ENCODE measurements around the gene NOC2L.

DNA sequence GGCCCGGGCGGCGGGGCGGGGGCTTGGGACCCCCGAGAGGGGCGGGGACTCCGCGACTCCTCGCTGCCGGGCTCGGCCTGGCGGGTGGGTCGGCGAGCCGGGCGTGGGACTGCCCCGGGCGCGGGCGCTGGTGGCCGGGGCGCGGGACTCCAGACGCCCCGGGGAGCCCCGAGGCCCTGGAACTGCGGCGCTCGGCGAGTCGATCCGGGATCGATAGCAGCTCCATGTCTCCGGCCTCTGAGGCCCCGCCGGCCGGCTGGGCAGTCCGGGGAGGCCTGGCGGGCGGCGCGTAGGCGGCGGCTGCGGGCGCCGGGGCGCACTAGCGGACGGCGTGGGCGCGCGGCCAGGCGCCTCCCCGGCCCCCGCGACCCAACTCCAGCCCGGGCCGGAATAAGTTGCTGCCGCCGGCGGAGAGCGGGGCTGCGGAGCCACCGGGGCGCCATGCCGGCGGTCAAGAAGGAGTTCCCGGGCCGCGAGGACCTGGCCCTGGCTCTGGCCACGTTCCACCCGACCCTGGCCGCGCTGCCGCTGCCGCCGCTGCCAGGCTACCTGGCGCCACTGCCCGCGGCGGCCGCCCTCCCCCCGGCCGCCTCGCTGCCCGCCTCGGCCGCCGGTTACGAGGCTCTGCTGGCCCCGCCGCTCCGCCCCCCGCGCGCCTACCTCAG lies 34.9 kb downstream of the NOC2L start:
- TF ChIP-seq, protein P1, sequence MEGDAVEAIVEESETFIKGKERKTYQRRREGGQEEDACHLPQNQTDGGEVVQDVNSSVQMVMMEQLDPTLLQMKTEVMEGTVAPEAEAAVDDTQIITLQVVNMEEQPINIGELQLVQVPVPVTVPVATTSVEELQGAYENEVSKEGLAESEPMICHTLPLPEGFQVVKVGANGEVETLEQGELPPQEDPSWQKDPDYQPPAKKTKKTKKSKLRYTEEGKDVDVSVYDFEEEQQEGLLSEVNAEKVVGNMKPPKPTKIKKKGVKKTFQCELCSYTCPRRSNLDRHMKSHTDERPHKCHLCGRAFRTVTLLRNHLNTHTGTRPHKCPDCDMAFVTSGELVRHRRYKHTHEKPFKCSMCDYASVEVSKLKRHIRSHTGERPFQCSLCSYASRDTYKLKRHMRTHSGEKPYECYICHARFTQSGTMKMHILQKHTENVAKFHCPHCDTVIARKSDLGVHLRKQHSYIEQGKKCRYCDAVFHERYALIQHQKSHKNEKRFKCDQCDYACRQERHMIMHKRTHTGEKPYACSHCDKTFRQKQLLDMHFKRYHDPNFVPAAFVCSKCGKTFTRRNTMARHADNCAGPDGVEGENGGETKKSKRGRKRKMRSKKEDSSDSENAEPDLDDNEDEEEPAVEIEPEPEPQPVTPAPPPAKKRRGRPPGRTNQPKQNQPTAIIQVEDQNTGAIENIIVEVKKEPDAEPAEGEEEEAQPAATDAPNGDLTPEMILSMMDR (conservative IDR thresholded peaks at IDR 0.05; ENCODE audit: low read depth, low read length) = no peak
- no peak for TF ChIP-seq EZH2 (IDR thresholded peaks at IDR 0.05; ENCODE audit: borderline replicate concordance, low read depth, low read length, poor library complexity, severe bottlenecking)
